Adipocyte (in vitro differentiated cells): ENCODE data around the gene TNNC1.

ENCODE experiments used
- DNase-seq: peaks from one replicate; pipeline ENCODE4 v3.0.0-alpha.2; 2015; ENCODE audit warnings: low read depth
- H3K27me3 ChIP-seq: replicated peaks from 2 replicates; pipeline ENCODE4 v1.7.0; 2013; ENCODE audit warnings: mild to moderate bottlenecking, low read length, moderate library complexity; ENCODE audit not compliant: control insufficient read depth, insufficient read depth
- H3K36me3 ChIP-seq: 2 replicates; pipeline ENCODE4 v1.7.0; 2013; ENCODE audit warnings: low read length, mild to moderate bottlenecking, moderate library complexity; ENCODE audit not compliant: control insufficient read depth, insufficient read depth, severe bottlenecking
- H3K4me1 ChIP-seq: 2 replicates; pipeline ENCODE4 v1.7.0; 2013; ENCODE audit warnings: mild to moderate bottlenecking, low read length, moderate library complexity; ENCODE audit not compliant: control insufficient read depth, insufficient read depth
- H3K4me3 ChIP-seq: 2 replicates; pipeline ENCODE4 v1.7.0; 2013; ENCODE audit warnings: mild to moderate bottlenecking, low read length, moderate library complexity
- H3K9ac ChIP-seq: 2 replicates; pipeline ENCODE4 v1.7.0; 2013; ENCODE audit warnings: mild to moderate bottlenecking, low read length, moderate library complexity
- H3K9me3 ChIP-seq: 2 replicates; pipeline ENCODE4 v1.7.0; 2013; ENCODE audit warnings: mild to moderate bottlenecking, low read length, moderate library complexity; ENCODE audit not compliant: control insufficient read depth

Gene TNNC1

DNA sequence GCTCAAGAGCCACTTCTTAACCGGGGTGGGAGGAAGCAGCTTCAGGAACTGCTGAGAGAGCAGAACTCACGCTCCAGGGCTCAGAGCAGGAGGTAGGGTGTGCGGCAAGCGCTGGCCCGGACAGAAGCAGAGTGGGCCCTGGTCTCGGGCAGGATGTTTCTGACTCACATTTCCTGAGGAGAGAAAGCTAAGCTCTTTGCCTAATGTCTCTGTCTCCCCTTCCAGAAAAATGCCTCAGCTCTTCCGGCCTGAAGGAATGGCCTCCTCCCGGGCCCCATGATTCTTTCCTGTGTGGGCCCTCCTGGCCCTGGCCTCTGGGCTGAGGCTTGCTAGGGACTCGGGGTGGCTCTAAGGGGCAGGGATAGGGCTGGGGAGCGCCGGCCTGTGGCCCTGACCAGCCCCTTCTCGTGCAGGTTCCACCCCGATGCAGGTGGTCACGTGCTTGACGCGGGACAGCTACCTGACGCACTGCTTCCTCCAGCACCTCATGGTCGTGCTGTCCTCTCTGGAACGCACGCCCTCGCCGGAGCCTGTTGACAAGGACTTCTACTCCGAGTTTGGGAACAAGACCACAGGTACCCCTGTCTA lies 37.2 kb upstream of the TNNC1 start:
- Histone ChIP-seq H3K4me1 (peaks cover 9% of the 10 kb centered on the region), H3K9me3 (no peaks in the 10 kb centered on the region), H3K9ac (no peak overlapping the region), H3K36me3 (peaks cover 70% of the 10 kb centered on the region), H3K4me3 (no peak overlapping the region), H3K27me3 (no peaks in the 10 kb centered on the region)
- no peak for DNase-seq

DNA sequence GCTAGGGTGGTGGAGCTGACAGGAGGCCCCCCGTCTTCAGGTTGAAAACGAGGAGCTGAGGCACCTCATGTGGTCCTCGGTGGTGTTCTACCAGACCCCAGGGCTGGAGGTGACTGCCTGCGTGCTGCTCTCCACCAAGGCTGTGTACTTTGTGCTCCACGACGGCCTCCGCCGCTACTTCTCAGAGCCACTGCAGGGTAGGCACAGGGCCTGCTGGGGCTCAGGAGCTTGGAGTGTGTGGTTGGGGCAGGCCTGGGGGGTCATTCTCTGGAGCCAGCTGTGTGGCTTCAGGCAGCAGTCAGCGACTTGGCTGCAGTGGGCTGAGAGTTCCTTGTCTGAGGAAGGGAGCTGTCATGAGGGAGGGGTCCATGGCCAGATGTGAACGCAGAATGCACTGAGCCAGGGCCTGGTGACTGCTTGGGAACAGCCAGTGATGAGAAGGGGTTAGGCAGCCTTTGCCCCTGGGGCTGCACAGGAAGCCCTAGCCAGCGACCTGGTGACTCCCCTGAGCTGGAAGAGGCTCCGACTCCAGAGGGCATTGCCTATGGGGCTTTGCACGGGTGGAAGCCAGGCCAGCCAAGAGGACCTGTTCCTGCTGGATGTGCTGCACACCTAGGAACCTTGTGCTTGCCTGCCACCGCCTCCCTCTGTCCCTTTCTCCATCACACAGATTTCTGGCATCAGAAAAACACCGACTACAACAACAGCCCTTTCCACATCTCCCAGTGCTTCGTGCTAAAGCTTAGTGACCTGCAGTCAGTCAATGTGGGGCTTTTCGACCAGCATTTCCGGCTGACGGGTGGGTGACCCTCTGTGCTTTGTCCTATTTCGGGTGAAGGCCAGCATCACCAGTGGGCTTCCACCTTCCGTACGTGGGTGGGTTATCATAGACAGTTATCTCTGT lies 36.4 kb upstream of the TNNC1 start:
- Histone ChIP-seq H3K36me3 (peaks cover 74% of the 10 kb centered on the region), H3K9ac (no peak overlapping the region)

DNA sequence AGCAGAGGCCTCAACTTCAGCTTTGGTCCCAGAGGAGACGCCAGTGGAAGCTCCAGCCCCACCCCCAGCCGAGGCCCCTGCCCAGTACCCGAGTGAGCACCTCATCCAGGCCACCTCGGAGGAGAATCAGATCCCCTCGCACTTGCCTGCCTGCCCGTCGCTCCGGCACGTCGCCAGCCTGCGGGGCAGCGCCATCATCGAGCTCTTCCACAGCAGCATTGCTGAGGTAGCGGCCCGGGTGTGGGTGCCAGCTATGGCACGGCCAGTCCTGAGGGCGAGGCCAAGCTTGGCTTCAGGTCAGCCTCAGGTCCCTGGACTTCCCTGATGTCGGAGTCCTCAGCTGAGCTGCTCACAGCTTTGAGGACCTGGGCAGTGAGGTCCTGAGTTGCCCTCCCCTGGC lies 35.6 kb upstream of the TNNC1 start:
- no peak overlapping the region for H3K4me3 ChIP-seq
- no peak for DNase-seq
- H3K36me3 ChIP-seq, result peaks cover 74% of the 10 kb centered on the region
- no peaks in the 10 kb centered on the region for H3K9me3 ChIP-seq
- H3K4me1 ChIP-seq, result peaks cover 6% of the 10 kb centered on the region
- H3K9ac ChIP-seq, result no peak overlapping the region
- no peaks in the 10 kb centered on the region for H3K27me3 ChIP-seq

More for the DNA sequence above, 36.4 kb upstream of the TNNC1 start:
- Histone ChIP-seq H3K4me3 (no peak overlapping the region), H3K4me1 (peaks cover 2% of the 10 kb centered on the region), H3K9me3 (no peaks in the 10 kb centered on the region), H3K27me3 (no peaks in the 10 kb centered on the region)
- DNase-seq, result no peak

DNA sequence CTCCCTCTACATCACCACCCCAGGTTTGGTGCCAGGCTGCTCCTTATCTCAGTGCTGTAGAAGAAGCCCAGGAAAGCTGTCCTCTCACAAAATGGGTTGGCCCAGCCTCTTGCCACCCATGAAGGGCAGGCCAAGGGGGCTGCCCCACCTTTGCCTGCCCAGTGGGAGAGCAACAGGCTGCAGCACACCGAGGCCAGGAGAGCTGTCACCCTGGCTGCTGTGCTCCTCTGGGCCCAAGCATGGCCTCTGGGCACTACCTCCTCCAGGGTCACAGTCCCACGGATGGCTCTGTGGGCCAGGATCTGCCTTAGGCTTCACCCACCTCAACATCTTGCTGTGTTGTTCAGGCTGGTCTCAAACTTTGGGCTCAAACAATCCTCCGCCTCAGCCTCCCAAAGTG lies 34.9 kb upstream of the TNNC1 start:
- Histone ChIP-seq H3K27me3 (no peaks in the 10 kb centered on the region), H3K9ac (no peak overlapping the region), H3K4me1 (peaks cover 11% of the 10 kb centered on the region), H3K9me3 (no peaks in the 10 kb centered on the region), H3K36me3 (peaks cover 74% of the 10 kb centered on the region), H3K4me3 (no peak overlapping the region)
- DNase-seq, result no peak

DNA sequence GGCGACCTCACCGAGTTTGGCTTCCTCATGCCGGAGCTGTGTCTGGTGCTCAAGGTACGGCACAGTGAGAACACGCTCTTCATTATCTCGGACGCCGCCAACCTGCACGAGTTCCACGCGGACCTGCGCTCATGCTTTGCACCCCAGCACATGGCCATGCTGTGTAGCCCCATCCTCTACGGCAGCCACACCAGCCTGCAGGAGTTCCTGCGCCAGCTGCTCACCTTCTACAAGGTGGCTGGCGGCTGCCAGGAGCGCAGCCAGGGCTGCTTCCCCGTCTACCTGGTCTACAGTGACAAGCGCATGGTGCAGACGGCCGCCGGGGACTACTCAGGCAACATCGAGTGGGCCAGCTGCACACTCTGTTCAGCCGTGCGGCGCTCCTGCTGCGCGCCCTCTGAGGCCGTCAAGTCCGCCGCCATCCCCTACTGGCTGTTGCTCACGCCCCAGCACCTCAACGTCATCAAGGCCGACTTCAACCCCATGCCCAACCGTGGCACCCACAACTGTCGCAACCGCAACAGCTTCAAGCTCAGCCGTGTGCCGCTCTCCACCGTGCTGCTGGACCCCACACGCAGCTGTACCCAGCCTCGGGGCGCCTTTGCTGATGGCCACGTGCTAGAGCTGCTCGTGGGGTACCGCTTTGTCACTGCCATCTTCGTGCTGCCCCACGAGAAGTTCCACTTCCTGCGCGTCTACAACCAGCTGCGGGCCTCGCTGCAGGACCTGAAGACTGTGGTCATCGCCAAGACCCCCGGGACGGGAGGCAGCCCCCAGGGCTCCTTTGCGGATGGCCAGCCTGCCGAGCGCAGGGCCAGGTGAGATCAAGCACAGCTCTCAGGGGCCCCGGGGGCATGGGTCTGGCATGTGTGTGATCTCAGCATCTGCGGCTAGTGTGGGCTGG lies 34.2 kb upstream of the TNNC1 start:
- H3K9ac ChIP-seq, result no peak overlapping the region
- DNase-seq, result no peak
- peaks cover 73% of the 10 kb centered on the region for H3K36me3 ChIP-seq
- no peaks in the 10 kb centered on the region for H3K27me3 ChIP-seq
- H3K9me3 ChIP-seq, result no peaks in the 10 kb centered on the region
- peaks cover 18% of the 10 kb centered on the region for H3K4me1 ChIP-seq
- no peak overlapping the region for H3K4me3 ChIP-seq

DNA sequence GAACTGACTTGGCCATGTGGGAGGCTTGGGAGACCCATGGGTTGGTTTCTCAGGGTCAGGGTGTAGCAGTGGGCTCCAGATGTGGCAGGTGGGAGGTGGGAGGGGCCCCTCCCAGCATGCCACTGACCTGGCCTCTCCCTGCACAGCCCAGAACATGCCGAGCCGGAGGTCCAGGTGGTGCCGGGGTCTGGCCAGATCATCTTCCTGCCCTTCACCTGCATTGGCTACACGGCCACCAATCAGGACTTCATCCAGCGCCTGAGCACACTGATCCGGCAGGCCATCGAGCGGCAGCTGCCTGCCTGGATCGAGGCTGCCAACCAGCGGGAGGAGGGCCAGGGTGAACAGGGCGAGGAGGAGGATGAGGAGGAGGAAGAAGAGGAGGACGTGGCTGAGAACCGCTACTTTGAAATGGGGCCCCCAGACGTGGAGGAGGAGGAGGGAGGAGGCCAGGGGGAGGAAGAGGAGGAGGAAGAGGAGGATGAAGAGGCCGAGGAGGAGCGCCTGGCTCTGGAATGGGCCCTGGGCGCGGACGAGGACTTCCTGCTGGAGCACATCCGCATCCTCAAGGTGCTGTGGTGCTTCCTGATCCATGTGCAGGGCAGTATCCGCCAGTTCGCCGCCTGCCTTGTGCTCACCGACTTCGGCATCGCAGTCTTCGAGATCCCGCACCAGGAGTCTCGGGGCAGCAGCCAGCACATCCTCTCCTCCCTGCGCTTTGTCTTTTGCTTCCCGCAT lies 33.4 kb upstream of the TNNC1 start:
- Histone ChIP-seq H3K9me3 (no peaks in the 10 kb centered on the region), H3K4me3 (no peak overlapping the region), H3K27me3 (no peaks in the 10 kb centered on the region), H3K4me1 (peaks cover 19% of the 10 kb centered on the region), H3K9ac (no peak overlapping the region), H3K36me3 (peaks cover 71% of the 10 kb centered on the region)
- no peak for DNase-seq

DNA sequence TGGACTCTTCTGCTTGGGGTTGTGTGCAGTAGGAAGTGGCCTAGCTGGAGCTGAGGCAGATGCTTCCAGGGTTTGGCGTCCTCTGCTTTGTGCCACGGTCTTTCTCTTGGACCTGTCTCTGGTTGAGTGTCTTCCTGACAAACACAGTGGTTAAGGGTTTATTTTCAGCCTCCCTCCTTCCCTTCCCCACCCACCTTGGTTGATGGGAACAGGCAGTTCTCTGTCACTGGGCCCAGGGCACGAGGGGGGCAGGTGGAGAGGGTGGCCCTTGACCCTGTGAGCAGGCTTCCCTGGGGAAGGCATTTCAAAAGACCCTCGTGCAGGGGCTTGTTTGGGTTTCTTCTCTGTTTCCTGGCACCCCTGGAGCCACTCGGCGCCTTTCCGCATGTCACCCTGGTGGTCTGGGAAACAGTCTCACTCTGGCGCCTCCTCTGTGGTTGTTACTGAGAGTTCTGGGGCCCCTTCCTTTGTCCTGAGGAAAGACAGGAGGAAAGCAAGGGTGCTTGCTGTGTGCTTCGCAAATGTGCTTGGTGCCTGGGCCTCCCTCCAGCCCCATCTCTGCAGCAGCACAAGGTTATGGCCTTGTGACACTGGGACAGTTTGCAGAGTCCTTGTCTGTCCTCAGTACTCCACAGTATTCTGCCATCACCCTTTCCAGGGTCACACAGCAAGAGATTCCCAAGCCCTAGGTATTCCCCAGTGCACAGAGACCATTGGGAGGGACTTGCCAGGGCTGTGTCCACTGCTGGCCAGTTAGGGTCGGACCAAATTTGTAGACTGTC lies 31.0 kb upstream of the TNNC1 start:
- peak overlapping the region; percentile 41 for H3K9ac ChIP-seq
- H3K4me1 ChIP-seq, result peaks cover 19% of the 10 kb centered on the region
- no peaks in the 10 kb centered on the region for H3K9me3 ChIP-seq
- peaks cover 71% of the 10 kb centered on the region for H3K36me3 ChIP-seq
- no peak for DNase-seq
- H3K27me3 ChIP-seq, result no peaks in the 10 kb centered on the region
- no peak overlapping the region for H3K4me3 ChIP-seq

DNA sequence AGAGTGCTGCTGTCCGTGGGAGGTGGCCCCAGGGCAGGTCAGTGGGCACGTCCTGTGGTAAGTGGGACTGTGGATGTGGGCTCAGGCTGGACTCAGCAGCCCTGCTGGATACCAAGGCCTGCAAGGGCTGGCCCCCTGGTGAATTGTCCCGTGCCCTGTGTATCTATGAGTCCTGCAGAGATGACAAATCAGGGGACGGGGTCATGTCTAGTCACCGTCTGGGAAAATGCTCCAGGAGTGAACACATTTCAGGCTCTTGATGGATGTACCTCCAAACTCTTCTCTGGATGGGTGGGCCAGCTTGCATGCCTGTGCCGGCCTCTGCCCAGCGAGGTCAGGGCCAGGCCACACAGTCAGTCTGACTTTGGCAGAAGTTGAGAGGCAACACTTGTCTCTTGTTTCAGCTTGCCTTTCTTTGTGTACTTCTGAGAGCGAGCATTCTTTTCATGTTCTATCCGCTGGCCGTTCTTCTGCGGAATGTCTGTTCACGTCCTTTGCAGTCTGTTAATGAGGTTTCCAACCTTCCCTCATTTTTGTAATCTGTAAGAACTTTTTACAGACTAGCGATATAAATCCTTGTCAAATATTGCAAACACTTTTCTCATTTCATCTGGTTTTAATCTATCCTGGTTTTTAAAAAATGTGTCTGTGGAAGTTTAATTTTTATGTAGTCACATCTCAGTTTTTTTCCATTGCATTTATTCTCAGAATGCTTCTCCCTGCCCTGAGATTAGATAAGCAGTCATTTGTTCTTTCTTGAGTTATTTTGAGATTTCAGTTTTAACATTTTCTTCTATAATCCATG lies 29.9 kb upstream of the TNNC1 start:
- peaks cover 19% of the 10 kb centered on the region for H3K4me1 ChIP-seq
- H3K9me3 ChIP-seq, result no peaks in the 10 kb centered on the region
- peaks cover 71% of the 10 kb centered on the region for H3K36me3 ChIP-seq
- H3K9ac ChIP-seq, result peak overlapping the region; percentile 3
- H3K27me3 ChIP-seq, result no peaks in the 10 kb centered on the region
- peak; percentile 71 for DNase-seq
- no peak overlapping the region for H3K4me3 ChIP-seq

DNA sequence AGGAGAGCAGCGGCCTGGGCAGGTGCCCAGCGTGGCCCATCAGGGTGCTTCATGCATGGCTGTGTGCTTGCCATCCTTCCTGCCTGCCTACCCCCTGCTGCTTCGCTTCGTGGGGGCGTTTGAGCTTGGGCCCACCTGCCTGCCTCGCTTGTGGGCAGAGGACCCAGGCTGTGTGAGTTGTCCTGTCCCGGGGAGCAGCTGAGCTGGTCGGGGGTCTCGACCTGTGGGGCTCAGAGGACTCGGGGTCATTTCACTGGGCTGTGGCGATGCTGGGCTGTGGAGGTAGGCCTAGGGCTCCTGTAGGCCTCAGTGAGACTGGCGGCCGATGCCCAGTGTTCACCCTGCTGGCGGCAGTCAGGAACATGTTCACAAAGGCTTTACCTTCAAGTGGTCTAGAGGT lies 29.2 kb upstream of the TNNC1 start:
- H3K9ac ChIP-seq, result peak overlapping the region; percentile 3
- H3K4me1 ChIP-seq, result peaks cover 19% of the 10 kb centered on the region
- no peak for DNase-seq
- H3K27me3 ChIP-seq, result no peaks in the 10 kb centered on the region
- H3K36me3 ChIP-seq, result peaks cover 73% of the 10 kb centered on the region
- H3K9me3 ChIP-seq, result no peaks in the 10 kb centered on the region
- no peak overlapping the region for H3K4me3 ChIP-seq
